Stimulated activated CD8-positive, alpha-beta memory T cell treated with anti-CD3 and anti-CD28 coated beads, Interleukin-4, amount 100 ng/mL, for 1 hour (primary cell): ENCODE measurements around the gene UCK1.
"Not testable (repeated sequence)": the region's sequence is repeated elsewhere in the genome, so short reads cannot be mapped to it uniquely, and the experiment has no call there.

Experiments used
- DNase-seq, 2 donors: peaks; one replicate each; pipeline ENCODE4 v3.0.0-alpha.2; 2020; ENCODE audit warnings: low read depth in 2 of 2, low spot score in 1 of 2

Gene UCK1

DNA sequence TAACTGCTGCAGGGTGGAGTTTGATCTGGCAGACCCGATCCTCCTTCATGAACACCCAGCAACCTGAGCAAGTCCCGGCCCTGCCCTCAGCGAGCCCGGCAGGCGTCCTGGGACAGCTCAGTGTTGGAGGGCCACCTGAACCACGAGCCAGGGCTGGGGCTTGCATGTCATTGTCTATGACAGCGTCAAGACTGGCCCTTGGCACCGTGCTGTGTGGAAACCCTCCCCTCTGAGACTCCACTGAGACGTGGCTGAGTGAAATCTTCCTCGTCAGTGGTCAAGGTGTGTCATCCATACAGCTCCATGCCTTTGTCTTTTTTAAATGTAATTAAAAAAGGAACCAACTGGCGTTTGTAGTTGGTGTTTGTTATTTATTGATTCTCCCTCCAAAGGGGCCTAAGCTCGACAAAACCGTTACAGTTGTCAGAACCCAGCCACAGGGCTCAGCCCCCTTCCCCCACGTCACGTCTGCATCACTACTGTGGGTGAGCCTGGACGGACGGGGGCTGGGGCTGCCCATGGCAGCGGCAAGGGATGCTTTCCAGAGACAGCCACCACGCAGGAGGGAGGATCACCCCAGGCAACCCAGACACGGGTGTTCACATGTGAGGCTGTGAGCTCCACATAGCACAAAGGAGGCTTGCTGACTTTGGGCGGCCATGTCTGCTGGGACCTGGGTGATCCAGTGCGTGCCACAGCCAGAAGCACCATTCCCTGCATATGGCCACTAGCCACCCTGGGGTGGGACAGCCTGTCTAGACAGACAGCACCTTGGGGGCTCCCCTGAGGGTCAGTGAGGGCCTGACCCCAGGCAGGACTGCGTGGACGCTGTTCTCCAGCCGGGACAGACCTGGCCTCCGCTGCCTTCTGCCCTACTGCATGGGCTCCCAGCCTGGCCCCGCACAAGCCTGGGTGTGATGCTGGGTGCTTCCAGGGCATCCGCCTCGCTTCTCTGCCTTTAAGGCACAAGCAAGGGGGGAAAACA, 7.3 kb downstream of the UCK1 start:
- DNase-seq, result no peak

DNA sequence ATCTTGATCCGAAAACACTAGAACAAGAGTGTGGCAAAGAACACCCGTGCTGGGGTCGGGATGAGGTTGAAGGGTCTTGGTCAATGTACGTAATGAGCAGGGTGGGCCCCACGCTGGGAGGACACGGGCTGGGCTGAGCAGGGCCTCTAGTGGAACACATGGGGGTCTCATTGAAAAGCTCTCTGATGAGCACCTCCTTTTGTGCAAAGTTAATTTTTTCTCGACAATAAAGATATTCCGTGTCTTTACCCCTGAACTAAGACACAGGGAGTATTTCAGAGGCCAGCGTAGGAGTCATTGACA, 8.0 kb downstream of the UCK1 start:
- no peak for DNase-seq

DNA sequence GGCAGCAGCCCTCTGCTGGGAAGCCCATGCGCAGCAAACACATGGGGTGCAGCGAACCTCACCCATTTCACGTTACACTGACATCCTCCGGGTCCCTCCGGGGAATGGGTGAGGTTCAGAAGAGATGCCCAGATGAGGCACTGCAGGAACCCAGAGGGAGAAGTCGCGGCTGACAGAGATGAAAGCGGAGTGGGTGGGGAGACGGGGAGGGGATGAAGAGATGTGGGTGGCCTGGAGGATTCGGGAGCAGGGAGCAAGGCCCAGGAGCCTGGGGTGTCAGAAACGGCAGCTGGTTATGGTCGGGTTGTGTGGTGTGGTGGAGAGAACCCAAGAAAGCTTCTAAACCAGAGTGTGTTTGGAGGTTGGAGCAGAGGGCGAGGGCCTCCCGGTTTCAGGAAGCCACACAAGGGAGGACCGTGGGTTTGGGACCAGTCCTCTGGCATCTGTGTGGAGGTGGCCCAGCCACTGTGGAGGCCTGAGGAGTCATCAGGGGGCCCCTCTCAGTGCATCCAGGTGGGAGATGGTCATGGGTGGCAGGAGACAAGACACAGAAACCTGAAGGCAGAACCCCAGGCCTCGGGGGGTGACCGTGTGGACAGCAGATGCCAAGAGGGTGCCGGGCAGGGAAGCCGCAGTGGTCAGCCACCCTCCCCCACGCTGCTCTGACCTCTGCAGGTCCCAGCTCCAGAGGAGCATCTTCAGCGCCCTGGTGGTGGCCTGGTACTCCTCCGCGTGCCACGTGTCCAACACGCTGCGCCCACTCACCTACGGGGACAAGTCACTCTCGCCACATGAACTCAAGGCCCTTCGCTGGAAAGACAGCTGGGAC, 8.6 kb downstream of the UCK1 start:
- DNase-seq, result no peak

DNA sequence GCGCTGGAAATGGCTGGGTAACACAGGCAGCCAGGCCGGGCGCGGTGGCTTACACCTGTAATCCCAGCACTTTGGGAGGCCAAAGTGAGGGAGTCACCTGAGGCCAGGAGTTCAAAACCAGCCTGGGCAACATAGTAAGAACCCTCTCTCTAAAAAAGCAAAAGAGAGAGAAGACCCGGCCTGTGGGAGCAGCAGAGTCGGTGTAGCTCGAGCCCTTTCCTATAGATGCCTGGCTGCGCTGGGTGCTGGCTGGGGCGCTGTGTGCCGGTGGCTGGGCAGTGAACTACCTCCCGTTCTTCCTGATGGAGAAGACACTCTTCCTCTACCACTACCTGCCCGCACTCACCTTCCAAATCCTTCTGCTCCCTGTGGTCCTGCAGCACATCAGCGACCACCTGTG, 9.2 kb downstream of the UCK1 start:
- DNase-seq, result no peak

DNA sequence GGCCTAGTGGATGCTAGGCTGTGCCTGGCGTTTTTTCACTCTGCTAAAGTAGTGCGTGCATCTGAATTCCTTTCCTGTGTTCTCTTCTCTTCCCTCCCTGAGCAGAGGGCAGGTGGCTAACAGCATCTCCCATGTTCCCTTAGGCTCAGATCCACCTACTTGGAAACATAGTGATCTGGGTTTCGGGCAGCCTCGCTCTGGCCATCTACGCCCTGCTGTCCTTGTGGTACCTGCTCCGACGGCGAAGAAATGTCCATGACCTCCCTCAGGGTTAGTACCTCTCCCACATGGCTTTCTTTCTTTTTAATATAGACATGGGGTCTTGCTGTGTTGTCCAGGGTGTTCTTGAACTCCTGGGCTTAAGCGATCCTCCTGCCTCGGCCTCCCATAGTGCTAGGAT, 9.9 kb downstream of the UCK1 start:
- DNase-seq, result no peak

DNA sequence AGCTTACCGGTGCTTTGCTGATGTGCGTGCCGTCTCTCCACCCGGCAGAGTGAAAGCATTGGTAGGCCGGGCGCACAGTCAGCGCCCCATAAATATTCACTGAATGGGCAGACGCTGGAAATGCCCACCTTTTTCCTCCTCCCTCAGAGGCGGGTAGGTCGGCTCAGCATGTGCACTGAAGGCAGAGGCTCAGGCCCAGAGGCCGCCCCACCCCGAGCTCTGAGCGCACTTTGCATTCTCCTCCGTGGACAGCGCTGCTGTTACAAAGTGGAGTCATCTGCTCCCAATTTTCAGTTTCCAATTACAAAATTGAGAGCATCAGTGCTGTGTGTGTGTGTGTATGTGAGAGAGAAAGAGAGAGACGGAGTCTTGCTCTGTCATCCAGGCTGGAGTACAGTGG, 10.6 kb downstream of the UCK1 start:
- no peak for DNase-seq

DNA sequence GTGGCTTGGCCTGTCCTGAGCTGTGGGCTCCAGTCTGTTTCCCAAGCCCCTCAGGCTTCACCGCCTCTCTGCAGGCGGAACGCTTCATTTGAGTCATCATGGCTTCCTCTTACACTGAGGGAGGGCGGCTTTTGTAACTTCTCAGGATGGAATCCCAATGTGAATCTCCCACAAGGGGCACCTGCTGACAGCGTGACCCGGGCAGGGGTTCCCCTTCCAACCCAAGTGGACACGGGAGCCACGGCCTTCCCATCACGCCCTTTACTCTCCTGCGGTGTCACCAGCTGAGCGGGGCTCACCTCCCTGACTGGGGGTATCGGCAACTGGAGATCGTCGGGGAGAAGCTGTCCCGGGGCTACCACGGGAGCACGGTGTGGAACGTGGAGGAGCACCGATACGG, 12.5 kb downstream of the UCK1 start:
- no peak for DNase-seq

DNA sequence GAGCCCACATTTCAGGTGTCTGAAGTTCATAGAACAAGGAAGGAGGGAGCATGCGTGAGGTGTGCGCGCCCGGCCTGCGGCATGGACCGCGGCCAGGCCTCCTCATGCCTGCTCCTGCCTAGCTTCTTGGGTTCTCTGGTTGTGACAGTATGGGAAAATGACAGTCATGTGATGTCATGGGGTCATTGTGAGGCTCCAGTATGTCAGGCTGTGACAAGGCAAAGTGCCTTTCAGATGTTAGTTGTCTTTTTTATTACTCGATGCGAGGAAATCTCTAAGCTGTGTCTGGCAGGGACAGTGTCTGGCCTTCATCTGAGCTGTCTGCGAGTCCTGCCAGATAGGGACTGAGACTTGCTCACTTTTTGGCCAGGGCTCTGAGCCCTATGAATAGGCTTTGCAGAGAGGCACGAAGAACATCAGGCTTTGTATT, 13.3 kb downstream of the UCK1 start:
- no peak for DNase-seq

DNA sequence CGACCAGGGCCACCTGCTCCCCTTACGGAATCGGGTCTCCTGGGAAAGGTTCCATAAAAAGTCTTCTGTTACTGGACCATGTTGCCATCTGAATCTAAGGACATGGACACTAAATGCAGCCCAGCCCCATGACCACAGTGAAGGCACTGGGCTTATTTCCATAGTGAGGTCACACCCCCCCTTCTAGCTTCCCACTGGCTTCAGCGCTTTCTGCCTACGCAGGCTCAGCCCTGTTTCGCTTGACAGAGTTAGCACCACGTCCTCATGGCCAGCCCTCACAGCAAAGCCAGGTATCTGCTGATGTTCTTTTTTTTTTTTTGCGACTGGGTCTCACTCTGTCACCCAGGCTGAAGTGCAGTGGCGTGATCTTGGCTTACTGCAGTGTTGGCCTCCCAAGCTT, 14.1 kb downstream of the UCK1 start:
- DNase-seq, result no peak

DNA sequence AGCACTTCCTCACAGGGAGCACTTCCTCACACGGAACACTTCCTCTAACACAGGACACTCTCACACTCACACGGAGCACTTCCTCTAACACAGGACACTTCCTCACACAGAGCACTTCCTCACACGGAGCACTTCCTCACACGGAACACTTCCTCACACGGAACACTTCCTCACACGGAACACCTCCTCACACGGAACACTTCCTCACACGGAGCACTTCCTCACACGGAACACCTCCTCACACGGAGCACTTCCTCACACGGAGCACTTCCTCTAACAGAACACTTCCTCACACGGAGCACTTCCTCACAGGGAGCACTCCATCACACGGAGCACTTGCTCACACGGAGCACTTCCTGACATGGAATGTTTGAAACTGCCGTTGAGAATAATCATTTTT, 15.0 kb downstream of the UCK1 start:
- DNase-seq, result no peak

DNA sequence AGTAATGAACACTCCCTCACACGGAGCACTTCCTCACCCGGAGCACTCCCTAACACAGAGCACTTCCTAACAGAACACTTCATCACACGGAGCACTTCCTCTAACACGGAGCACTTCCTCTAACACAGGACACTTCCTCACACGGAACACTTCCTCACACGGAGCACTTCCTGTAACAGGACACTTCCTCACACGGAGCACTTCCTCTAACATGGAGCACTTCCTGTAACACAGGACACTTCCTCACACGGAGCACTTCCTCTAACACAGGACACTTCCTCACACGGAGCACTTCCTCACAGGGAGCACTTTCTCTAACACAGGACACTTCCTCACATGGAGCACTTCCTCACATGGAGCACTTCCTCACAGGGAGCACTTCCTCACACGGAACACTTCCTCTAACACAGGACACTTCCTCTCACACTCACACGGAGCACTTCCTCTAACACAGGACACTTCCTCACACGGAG, 15.5 kb downstream of the UCK1 start:
- not testable (repeated sequence) for DNase-seq

DNA sequence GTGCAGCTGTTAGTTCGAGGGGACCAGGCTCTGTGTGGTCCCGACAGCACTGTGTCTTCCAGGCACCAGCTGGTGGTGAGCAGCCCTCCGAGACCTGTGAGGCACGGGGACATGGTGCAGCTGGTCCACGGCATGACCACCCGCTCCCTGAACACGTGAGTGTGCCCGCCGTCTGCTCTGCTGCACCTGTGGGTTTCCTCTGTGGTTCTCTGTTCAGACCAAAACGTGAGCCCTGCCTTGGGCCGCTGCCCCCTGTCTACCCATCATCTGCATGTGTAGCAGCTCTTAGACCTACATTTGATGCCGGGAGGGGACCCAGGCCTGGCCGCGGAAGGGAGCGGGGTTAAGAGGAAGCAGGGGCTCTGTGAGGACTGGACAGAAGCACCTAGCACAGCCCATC, 17.9 kb downstream of the UCK1 start:
- DNase-seq, result no peak

DNA sequence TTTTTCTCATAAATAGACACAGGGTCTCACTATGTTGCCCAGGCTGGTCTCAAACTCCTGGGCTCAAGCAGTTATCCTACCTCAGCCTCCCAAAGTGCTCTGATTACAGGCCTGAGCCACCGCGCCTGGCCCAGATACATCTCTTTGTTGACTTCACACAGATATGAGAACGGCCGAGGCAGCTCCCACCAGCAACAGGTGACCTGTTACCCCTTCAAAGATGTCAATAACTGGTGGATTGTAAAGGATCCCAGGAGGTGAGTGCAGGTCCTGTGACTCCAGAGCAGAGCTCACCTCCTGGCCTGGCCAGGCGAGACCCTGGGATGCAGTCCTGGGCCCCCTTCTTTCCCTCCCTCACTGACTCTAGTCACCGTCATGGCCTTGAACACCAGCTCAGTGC, 19.2 kb downstream of the UCK1 start:
- no peak for DNase-seq

DNA sequence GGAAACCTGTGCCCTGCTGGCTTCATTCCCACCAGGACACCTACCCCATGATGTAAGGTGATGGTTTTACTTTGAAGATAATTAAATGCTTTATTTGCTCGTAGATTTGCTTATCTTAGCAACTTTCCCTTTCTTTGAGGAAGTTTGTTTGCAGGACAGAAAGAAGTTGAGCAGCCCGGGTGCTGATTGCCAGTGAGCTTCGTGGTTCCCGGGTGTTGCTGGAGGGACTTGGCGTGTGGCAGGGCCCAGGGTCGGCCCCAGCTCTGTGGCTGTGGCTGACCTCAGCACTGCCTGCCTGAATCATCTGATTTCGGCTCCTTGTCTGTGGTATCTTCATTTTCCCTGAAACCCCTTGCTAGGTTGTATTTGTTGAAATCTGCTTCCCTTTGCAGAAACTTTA, 19.6 kb downstream of the UCK1 start:
- no peak for DNase-seq

DNA sequence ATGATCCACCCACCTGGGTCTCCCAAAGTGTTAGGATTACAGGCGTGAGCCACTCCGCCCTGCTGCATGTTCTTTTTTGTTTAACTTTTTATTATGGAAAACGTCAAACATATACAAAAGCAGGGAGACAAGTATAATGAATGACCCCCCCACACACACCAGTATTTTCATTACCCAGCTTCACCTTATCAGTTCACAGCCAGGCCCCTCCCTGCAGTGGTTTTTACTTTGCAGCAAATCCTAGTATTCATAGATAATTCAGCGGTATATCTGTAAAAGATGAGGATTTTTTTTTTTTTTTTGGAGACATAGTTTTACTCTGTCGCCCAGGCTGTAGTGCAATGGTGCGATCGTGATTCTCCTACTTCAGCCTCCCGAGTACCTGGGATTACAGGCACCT, 26.1 kb downstream of the UCK1 start:
- no peak for DNase-seq

DNA sequence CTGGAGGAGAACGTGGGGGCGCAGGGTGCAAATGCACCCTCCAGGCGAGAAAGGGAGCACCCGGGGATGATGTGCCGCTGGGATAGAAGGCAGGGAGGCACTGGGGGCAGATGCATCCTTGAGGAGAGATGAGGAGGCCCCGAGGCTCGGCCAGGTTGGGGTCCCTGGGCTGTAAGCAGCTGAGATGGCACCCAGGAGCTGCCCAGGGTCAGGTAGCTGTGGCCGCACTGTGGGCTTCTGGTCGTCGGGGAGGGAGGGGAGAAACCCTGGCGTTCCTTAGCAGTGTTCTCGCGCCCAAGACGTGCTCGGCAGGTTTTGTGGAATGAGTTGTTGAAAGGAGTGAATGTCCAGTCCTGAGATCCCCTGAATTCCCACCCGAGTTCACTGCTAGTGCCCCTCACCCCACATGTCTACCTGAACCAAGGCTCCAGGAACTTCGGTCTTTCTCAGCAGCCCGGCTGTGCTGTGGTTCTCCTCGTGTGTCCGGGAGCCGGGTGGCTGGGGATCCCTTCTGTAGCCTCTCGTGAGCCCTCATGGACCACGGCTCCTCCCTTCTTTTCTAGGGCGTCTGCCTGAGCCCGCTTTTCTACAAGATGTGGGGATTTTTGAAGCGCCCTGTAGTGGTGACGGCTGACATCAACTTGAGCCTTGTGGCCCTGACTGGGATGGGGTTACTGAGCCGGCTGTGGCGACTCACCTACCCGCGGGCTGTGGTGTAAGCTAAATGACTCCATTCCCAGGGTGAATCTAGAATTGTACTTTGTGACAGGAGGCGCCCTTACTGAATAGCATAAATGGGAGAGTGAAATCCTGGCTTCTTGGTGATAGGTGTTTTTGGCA, 27.2 kb downstream of the UCK1 start:
- peak in 1 of 2 donors; percentile 9 for DNase-seq

DNA sequence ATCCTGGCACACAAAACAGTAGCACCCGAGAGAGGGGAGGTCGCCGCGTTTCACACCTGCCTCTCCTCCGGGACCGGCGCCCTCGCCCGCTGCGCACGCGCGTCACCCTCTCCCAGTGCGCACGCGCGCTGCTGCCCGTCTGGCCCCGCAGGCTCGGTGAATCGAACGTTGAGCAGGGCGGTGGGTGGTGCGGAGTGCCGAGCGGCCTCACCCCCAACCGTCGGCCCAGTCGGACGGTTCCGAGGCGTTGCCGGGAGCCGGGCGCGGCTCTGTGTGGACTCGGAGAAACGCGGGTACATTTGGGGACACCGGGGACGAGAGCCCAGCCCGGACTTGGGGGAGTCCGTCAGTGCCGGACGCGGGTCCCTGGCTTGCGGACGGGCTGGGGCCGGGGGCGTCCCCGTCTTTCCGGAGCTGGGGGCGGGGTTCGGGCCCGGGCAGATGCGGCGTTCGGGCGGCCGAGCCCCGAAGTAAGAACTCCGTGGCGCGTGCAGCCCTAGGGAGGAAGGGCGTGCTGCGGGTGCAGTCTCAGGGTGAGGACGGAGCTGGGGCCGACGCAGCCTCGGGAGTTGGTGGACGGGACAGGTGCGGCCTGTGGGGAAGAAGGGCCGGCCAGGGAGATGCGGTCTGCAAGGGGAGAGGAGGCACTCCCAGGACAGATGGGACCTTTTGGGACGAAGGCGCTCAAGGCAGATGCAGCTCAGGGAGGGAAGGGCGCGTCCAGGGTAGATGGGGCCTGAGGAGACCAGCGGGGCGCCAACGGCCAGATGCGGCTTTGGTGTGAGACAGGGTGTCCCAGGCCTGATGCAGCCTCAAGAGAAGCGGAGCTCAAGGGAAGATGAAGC, 28.1 kb downstream of the UCK1 start, which contains the start of gene POMT1:
TSS of gene POMT1 (plus strand) at position 138 of the 845 bp plus-strand sequence. CDS start 1,301 bp downstream, outside the sequence.
- DNase-seq, result peak; percentile 49 to 73

DNA sequence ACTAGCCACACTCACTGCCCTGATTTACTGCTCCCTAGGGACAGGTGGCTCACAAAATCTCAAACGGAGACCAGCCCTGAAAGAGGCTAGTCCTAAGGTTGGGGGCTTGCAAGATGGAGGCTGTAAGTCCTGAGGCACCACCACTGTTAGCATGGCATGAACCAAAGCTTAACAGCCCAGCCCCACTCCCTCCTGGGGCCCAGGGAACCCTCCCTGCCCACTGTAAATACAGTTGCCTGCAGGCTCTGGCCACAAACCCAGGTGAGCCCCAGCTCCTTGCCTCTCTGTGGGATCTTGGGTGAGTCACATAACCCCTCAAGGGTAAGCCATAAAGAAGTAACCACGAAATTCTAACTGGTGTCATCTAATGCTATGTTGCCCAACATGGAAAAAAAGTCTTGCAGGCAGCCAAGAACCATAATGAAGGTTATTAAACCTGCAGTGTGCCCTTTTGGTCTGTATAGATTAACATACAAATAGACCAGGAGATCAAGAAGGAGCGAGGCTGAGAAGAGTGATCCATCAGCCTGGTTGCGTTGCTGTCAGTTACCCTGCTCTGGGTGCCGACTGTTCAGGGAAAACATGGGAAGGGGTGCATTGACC, 30.0 kb downstream of the UCK1 start:
- DNase-seq, result peak in 1 of 2 donors; percentile 23

DNA sequence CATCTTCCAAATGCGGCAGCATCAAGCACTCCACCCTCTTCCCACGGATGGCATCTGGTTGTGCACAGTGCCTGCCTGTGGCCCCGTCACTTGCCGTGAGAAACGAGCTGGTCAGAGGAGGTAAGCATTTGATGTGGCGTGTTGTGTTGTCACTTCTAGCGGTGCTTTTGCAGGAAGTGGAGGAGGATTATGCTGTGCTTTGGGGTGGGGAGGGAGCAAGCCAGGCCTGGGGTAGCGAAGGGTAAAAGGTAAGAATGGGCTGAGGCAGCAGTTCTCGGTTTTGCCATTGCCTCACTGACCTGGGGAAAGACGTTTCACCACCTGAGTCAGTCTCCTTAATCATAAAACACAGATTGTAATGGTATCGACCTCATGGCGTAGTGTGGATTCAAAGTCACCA, 30.7 kb downstream of the UCK1 start:
- peak in 1 of 2 donors; percentile 20 for DNase-seq

DNA sequence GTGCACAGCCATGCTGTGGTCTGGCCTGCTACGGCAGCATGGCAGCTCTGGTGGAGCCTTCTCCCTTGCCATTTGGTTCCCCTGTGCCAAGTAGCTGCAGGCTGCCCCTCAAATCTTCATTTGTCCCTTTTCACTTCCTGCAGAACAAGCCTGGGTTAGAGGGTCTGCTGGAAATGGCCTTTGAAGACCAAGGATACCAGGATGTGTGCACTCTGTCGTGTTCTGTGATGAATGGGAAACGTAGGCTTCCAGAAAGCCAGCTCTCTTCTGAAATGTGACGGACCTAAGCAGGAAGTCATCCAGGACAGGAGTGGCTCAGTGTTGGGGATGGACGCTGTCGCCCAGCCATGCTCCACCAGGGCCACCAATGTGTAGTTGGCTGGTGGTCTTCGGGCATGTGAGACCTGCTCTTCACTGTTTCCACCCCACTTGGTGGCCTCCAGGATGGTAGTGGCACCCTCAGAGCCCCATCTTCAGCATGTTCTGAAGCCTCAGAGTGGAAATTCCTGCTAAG, 31.8 kb downstream of the UCK1 start:
- DNase-seq, result no peak
